G401.6 (cell line): ENCODE results near the gene PLIN4.
"Not testable (repeated sequence)": the region's sequence is repeated elsewhere in the genome, so short reads cannot be mapped to it uniquely, and the experiment has no call there.

Source experiments
- FAIRE-seq: peaks from 2 replicates; lab custom pipeline; 2012; peaks lifted over from hg19 to GRCh38; lab: Jason Lieb, UNC

Gene PLIN4

DNA sequence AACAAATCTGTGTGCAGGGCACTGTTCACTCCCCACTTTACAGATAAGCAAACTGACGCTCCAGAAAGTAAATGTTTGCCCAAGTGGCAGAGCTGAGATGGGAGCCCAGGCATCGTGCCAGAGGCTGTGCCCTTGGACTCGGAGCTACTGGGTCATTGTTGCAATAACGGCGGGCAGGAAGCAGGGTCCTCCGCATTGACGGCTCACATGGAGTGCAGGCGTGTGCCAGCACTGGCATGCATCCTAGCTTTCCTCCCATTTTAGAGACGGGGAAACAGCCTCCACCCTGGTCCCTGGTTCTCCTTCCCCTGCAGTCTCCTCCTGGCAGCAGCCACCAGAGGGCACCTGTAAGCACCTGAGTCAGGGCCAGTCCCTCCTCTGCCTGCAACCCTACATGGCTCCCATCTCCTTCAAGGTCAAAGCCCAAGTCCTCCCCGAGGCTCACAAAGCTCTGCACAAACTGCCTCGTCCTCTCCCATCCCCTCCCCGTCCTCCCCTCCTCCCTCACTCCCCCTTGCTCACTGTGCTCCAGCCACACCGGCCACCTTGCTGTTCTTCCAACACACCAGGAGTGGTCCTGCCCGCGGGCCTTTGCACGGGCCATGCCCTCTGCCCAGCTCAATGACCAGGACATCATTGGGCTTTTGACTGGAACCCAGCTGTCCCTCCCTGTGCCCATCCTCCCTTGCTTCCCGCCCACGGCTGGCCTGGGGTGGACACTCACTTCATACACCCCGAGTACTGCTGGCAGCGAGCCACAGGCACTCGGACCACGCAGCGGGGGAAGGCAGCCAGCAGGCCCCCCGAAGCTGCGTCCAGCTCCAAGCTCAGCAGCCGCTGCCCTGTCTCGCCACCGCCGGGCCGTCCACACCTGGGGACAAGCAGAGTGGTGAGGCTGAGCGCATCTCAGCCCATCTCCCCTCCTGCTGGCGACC, 29.3 kb upstream of the PLIN4 start:
- FAIRE-seq: no peak

GRCh38 chr19:4543842-4544647, 25.8 kb upstream of the PLIN4 start:
- no peak for FAIRE-seq

GRCh38 chr19:4542896-4543841, 24.9 kb upstream of the PLIN4 start:
- FAIRE-seq: no peak

- FAIRE-seq: not testable (repeated sequence)
Observed at GRCh38 chr19:4541806-4542145, 23.5 kb upstream of the PLIN4 start.

GRCh38 chr19:4541114-4541805, 23.0 kb upstream of the PLIN4 start:
- no peak for FAIRE-seq

GRCh38 chr19:4539693-4540581, 21.7 kb upstream of the PLIN4 start, which contains the start of gene LRG1:
TSS of gene LRG1 (minus strand) at chr19:4540036. CDS start at chr19:4540013, 23 bp downstream.
- no peak for FAIRE-seq

DNA sequence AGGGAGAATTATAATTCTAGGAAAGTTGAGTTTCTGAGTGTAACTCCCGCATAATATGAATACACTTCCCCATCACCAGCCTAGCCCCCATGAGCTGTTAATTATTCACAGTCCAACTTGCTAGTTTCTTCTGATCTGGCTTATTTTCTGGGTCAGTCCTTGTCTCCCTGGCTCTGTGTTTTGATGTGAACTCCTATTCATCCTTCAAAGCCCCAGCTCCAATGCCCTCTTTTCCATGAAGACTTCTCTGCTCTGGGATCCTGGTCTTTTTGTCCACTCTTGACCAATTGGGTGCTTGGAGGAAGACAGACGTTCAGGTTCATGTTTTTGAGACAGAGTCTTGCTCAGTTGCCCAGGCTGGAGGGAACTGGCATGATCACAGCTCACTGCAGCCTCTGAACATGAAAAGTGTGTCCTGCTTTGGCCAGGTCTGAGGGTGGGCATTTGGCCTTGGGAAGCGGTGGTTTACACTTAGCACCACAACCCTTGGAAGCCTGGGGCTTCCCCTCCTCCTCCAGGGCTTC, 20.9 kb upstream of the PLIN4 start:
- FAIRE-seq: no peak

DNA sequence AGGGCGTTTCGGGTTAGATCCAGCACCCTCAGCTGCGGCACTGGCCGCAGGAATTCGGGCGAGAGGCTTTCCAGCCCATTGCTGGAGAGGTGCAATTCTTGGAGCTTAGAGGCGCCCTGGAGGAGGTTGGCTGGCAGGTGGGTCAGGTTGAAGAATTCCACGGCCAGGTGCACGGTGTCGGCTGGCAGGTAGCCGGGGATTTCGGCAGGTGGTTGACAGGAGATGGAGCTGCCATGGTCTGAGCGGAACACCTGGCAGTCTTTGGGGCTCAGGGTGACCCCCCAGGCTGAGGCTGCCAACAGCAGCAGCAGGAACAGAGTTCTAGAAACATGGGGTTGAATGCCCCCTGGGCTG, 20.3 kb upstream of the PLIN4 start:
- no peak for FAIRE-seq

- no peak for FAIRE-seq
Observed at GRCh38 chr19:4537953-4538600, 19.8 kb upstream of the PLIN4 start.

- FAIRE-seq: no peak
Observed at GRCh38 chr19:4536798-4537197, 18.5 kb upstream of the PLIN4 start.

DNA sequence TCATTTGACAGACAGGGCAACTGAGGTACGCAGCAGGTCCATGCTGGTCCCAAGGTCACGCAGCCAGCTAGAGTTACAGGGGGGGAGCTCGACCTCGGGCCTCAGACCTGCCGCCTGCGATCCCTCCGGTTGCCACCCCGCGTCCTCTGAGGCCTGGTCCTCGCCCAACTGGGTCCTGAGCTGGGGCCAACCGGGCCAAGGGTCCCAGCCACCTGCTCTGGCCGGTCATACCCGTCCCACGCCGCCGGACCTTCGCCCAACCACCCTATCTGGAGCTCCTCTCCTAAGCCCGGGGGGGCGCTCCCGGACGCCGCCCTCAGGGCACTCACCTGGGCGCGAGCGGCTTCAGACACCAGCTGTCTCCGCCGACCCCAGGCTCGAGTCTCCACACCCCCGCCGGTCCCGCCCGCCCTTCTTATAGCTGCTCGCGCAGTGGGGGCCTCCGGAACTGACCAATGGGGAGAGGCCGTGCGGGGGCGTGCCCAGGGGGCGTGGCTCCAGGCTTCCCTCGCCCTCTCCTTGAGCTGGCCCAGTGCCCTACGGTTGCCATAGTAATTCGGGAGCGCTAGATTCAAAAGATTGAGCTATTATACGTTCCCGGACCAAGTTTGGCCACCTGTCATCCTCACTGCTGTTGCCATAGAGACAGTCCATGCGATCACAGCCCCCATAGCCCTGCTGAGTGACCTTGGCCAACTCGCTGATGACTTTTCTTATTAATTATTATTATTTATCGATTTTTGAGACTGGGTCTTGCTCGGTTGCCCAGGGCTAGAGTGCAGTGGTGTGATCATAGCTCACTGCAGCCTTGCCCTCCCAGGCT, 16.8 kb upstream of the PLIN4 start, which contains the start of gene PLIN5:
TSS of gene PLIN5 (minus strand) at position 389 of the 823 bp plus-strand sequence. CDS start 1,150 bp downstream, outside the sequence.
- no peak for FAIRE-seq

DNA sequence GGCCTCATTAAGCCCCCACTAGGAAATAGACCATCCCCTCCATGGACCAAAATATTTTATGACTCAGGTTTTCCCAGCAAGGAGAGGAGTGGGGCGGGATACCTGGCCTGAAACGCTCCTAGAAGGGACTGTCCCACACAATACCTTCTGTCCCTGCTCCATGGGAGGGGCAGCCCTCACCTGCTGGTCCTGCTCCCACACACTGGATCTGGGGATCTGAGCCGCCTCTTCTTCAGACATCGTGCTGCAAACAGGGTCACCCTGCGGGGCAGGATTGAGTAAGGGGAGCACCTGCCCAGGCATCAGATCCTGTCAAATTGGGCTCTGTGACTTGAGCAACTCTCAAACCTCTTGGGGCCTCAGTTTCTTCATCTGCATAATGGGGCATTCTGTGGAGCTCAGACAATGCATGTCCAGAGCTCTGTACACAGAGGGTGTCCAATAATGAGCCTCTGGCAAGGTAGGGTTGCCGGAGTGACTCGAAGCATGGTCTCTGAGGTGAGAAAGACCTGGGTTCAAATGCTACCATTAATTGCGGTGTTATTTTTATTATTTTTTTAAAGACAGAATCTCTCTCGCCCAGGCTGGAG, 15.6 kb upstream of the PLIN4 start:
- no peak for FAIRE-seq

- no peak for FAIRE-seq
Observed at GRCh38 chr19:4533334-4533733, 15.0 kb upstream of the PLIN4 start.

GRCh38 chr19:4531562-4532165, 13.4 kb upstream of the PLIN4 start:
- FAIRE-seq: no peak

GRCh38 chr19:4529924-4530522, 11.7 kb upstream of the PLIN4 start:
- no peak for FAIRE-seq

- FAIRE-seq: no peak
Observed at GRCh38 chr19:4528843-4529242, 10.6 kb upstream of the PLIN4 start.

DNA sequence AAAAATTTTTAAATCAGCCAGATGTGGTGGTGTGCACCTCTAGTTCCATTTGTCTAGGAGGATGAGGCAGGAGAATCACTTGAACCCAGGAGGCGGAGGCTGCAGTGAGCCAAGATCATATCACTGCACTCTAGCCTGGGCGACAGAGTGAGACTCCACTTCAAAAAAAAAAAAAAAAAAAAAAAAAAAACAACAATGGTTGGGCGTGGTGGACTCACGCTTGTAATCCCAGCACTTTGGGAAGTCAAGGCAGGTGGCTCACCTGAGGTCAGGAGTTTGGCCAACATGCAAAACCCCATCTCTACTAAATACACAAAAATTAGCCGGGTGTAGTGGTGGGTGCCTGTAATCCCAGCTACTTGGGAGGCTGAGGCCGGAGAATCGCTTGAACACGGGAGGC, 9.1 kb upstream of the PLIN4 start:
- not testable (repeated sequence) for FAIRE-seq
